ENCODE data around the gene RAB14.

RAB14 gene

GRCh38 chr9:121178676-121179372 is 22.8 kb downstream of the RAB14 start:
- Histone ChIP-seq H3K36me3 (ENCODE audit: low read depth) (peaks cover 74% of the 10 kb centered on the region), H3K27me3 (ENCODE audit: insufficient read depth, poor library complexity, severe bottlenecking) (no peaks in the 10 kb centered on the region), H3K9me3 (ENCODE audit: severe bottlenecking) (no peaks in the 10 kb centered on the region), H3K4me3 (ENCODE audit: severe bottlenecking) (no peak overlapping the region), H3K4me1 (ENCODE audit: insufficient read depth, poor library complexity, severe bottlenecking) (no peaks in the 10 kb centered on the region), H3K27ac (ENCODE audit: poor library complexity, severe bottlenecking) (no peak overlapping the region)
- ATAC-seq (ENCODE audit: low read depth) (no peak), DNase-seq (ENCODE audit: low spot score) (no peak)
- TF ChIP-seq, protein P1, sequence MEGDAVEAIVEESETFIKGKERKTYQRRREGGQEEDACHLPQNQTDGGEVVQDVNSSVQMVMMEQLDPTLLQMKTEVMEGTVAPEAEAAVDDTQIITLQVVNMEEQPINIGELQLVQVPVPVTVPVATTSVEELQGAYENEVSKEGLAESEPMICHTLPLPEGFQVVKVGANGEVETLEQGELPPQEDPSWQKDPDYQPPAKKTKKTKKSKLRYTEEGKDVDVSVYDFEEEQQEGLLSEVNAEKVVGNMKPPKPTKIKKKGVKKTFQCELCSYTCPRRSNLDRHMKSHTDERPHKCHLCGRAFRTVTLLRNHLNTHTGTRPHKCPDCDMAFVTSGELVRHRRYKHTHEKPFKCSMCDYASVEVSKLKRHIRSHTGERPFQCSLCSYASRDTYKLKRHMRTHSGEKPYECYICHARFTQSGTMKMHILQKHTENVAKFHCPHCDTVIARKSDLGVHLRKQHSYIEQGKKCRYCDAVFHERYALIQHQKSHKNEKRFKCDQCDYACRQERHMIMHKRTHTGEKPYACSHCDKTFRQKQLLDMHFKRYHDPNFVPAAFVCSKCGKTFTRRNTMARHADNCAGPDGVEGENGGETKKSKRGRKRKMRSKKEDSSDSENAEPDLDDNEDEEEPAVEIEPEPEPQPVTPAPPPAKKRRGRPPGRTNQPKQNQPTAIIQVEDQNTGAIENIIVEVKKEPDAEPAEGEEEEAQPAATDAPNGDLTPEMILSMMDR (IDR thresholded peaks at IDR 0.05; ENCODE audit: poor library complexity, severe bottlenecking): no peak

- H3K27me3 ChIP-seq (ENCODE audit: insufficient read depth, poor library complexity, severe bottlenecking): no peaks in the 10 kb centered on the region
- H3K4me1 ChIP-seq (ENCODE audit: insufficient read depth, poor library complexity, severe bottlenecking): no peaks in the 10 kb centered on the region
- ATAC-seq (ENCODE audit: low read depth) (no peak), DNase-seq (ENCODE audit: low spot score) (no peak)
- TF ChIP-seq, protein P1 (IDR thresholded peaks at IDR 0.05; ENCODE audit: poor library complexity, severe bottlenecking): no peak
- H3K36me3 ChIP-seq (ENCODE audit: low read depth): peaks cover 69% of the 10 kb centered on the region
- H3K4me3 ChIP-seq (ENCODE audit: severe bottlenecking): no peak overlapping the region
- H3K9me3 ChIP-seq (ENCODE audit: severe bottlenecking): no peaks in the 10 kb centered on the region
- H3K27ac ChIP-seq (ENCODE audit: poor library complexity, severe bottlenecking): no peak overlapping the region
Measured at GRCh38 chr9:121173501-121173900, 28.2 kb downstream of the RAB14 start.

GRCh38 chr9:121172726-121173487 is 28.8 kb downstream of the RAB14 start:
- ATAC-seq (ENCODE audit: low read depth): no peak
- no peaks in the 10 kb centered on the region for H3K4me1 ChIP-seq (ENCODE audit: insufficient read depth, poor library complexity, severe bottlenecking)
- DNase-seq (ENCODE audit: low spot score): no peak
- H3K4me3 ChIP-seq (ENCODE audit: severe bottlenecking): no peak overlapping the region
- no peak overlapping the region for H3K27ac ChIP-seq (ENCODE audit: poor library complexity, severe bottlenecking)
- H3K36me3 ChIP-seq (ENCODE audit: low read depth): peaks cover 69% of the 10 kb centered on the region
- H3K27me3 ChIP-seq (ENCODE audit: insufficient read depth, poor library complexity, severe bottlenecking): no peaks in the 10 kb centered on the region
- H3K9me3 ChIP-seq (ENCODE audit: severe bottlenecking): no peaks in the 10 kb centered on the region
- TF ChIP-seq, protein P1 (IDR thresholded peaks at IDR 0.05; ENCODE audit: poor library complexity, severe bottlenecking): no peak

DNA sequence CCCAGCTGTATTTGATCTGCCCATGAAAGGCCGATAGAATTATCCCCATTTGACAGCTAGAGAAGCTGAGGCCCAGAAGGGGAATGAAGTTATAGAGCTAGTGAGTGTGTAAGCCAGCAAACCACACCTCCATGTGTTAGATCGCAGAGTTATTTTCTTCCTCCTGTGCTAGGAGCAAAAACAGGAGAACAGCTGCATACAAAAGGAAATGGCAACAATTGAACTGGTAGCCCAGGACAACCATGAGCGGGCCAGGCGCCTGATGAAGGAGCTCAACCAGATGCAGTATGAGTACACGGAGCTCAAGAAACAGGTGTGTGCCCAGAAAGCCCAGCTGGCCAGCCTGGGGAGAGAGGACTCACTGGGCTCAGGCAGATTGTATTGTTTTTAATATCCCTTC is 30.4 kb downstream of the RAB14 start:
- TF ChIP-seq, protein P1 (IDR thresholded peaks at IDR 0.05; ENCODE audit: poor library complexity, severe bottlenecking): no peak
- H3K27me3 ChIP-seq (ENCODE audit: insufficient read depth, poor library complexity, severe bottlenecking): no peaks in the 10 kb centered on the region
- ATAC-seq (ENCODE audit: low read depth) (no peak), DNase-seq (ENCODE audit: low spot score) (no peak)
- H3K4me1 ChIP-seq (ENCODE audit: insufficient read depth, poor library complexity, severe bottlenecking): no peaks in the 10 kb centered on the region
- no peaks in the 10 kb centered on the region for H3K9me3 ChIP-seq (ENCODE audit: severe bottlenecking)
- H3K36me3 ChIP-seq (ENCODE audit: low read depth): peaks cover 71% of the 10 kb centered on the region
- no peak overlapping the region for H3K27ac ChIP-seq (ENCODE audit: poor library complexity, severe bottlenecking)
- no peak overlapping the region for H3K4me3 ChIP-seq (ENCODE audit: severe bottlenecking)

Measured in RWPE2 (cell line).